SU-DHL-6 (cell line): ENCODE measurements around the gene OR2AG1.

Experiments
- H2AFZ ChIP-seq: fragments of 200-600 bp; sonication (generic); 2 replicates; pipeline ENCODE4 v1.6.1; 2014; ENCODE audit warnings: low read depth, mild to moderate bottlenecking, moderate library complexity, mixed read lengths, antibody characterized with exemption, low read length; ENCODE audit not compliant: severe bottlenecking
- H3F3A ChIP-seq: fragments of 200-600 bp; shearing (Covaris generic); 2 replicates; pipeline ENCODE4 v1.6.0; 2016; ENCODE audit warnings: antibody characterized with exemption, mild to moderate bottlenecking; ENCODE audit not compliant: insufficient read depth
- H3K27ac ChIP-seq: fragments of 200-600 bp; sonication (generic); 2 replicates; pipeline ENCODE4 v1.5.1; 2016; ENCODE audit warnings: low read depth, mild to moderate bottlenecking, low read length, moderate library complexity, mixed read lengths
- H3K27me3 ChIP-seq: fragments of 200-600 bp; sonication (generic), shearing (Covaris generic); 2 replicates; pipeline ENCODE4 v1.6.0; 2014; ENCODE audit warnings: mild to moderate bottlenecking, low read length
- H3K36me3 ChIP-seq: fragments of 200-600 bp; sonication (generic); 2 replicates; pipeline ENCODE4 v1.6.1; 2014; ENCODE audit warnings: mild to moderate bottlenecking, low read length, mixed read lengths
- H3K4me2 ChIP-seq: fragments of 300-600, 200-600 bp; shearing (Covaris generic), sonication (generic); 2 replicates; pipeline ENCODE4 v1.6.0; 2014; ENCODE audit warnings: low read length, low read depth, mild to moderate bottlenecking; ENCODE audit not compliant: poor library complexity, severe bottlenecking
- H3K4me3 ChIP-seq: fragments of 200-600 bp; sonication (generic); 2 replicates; pipeline ENCODE4 v1.5.1; 2014; ENCODE audit warnings: antibody characterized with exemption, low read length, mild to moderate bottlenecking, mixed read lengths; ENCODE audit not compliant: insufficient read depth, poor library complexity, severe bottlenecking
- H3K79me2 ChIP-seq: fragments of 200-600 bp; sonication (generic); 2 replicates; pipeline ENCODE4 v1.6.1; 2014; ENCODE audit warnings: mild to moderate bottlenecking, low read length, moderate library complexity; ENCODE audit not compliant: insufficient read depth
- H3K9ac ChIP-seq: fragments of 200-600 bp; sonication (generic); 2 replicates; pipeline ENCODE4 v1.7.0; 2014; ENCODE audit warnings: mild to moderate bottlenecking, low read length
- H3K9me2 ChIP-seq: fragments of 200-600 bp; sonication (generic); replicated peaks from 2 replicates; pipeline ENCODE4 v1.6.1; 2014; ENCODE audit warnings: low read length; ENCODE audit not compliant: insufficient read depth
- H3K9me3 ChIP-seq: fragments of 200-600 bp; sonication (generic); 2 replicates; pipeline ENCODE4 v1.6.1; 2014; ENCODE audit warnings: low read length, mixed read lengths; ENCODE audit not compliant: insufficient read depth
- H4K20me1 ChIP-seq: fragments of 200-600 bp; sonication (generic); 2 replicates; pipeline ENCODE4 v1.6.1; 2014; ENCODE audit warnings: low read depth, mild to moderate bottlenecking, antibody characterized with exemption, low read length, moderate library complexity, mixed read lengths
- EZH2phosphoT487 ChIP-seq: fragments of 200-600 bp; sonication (generic), shearing (Covaris generic); conservative IDR thresholded peaks from 2 replicates; pipeline ENCODE4 v1.6.1; 2018; ENCODE audit warnings: mild to moderate bottlenecking, antibody characterized with exemption, low read length, moderate library complexity, mixed read lengths
- TF ChIP-seq, protein P1 (sequence below): fragments of 200-600 bp; sonication (generic); IDR thresholded peaks from one replicate; pipeline ENCODE4 v1.5.1; 2017; ENCODE audit warnings: antibody characterized with exemption, mild to moderate bottlenecking, low read length, moderate library complexity; ENCODE audit not compliant: insufficient read depth, poor library complexity, severe bottlenecking

OR2AG1 gene

DNA sequence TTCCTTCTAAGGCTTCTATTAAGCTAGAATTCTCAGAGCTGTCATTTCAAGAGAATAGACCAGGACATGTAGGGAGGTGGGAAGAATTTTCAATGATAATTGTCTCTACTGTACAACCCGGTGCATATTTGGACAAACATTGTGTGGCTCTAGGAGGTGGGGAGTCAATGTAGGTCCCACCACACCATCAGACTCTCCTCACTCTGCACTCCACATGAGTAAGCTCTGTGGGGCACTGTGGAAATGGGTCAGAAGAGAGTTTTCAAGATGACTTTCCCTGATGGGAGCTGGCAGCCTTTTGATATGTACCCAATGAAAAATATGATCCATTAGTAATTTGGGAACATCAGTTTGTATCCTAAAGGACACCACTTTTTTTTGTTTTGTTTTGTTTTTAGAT, 44.2 kb upstream of the OR2AG1 start:
- H3K79me2 ChIP-seq: no peaks in the 10 kb centered on the region
- TF ChIP-seq, protein P1, sequence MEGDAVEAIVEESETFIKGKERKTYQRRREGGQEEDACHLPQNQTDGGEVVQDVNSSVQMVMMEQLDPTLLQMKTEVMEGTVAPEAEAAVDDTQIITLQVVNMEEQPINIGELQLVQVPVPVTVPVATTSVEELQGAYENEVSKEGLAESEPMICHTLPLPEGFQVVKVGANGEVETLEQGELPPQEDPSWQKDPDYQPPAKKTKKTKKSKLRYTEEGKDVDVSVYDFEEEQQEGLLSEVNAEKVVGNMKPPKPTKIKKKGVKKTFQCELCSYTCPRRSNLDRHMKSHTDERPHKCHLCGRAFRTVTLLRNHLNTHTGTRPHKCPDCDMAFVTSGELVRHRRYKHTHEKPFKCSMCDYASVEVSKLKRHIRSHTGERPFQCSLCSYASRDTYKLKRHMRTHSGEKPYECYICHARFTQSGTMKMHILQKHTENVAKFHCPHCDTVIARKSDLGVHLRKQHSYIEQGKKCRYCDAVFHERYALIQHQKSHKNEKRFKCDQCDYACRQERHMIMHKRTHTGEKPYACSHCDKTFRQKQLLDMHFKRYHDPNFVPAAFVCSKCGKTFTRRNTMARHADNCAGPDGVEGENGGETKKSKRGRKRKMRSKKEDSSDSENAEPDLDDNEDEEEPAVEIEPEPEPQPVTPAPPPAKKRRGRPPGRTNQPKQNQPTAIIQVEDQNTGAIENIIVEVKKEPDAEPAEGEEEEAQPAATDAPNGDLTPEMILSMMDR: no peak
- TF ChIP-seq EZH2phosphoT487: no peak

DNA sequence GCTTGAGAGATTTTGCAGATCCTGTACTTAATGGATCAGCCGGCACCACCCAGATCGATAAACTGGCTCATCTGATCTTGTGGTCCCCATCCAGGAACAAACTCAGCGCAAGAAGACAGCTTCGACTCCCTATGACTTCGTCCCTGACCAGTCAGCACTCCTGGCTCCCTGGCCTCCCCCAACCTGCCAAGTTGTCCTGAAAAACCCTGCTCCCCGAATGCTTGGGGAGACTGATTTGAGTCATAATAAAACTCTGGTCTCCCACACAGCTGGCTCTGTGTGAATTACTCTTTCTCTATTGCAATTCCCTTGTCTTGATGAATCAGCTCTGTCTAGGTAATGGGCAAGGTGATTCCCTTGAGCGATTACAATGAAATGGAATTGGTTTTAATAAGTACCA, 40.6 kb upstream of the OR2AG1 start:
- Histone ChIP-seq H3K27ac (no peak overlapping the region), H2AFZ (no peak overlapping the region), H3K79me2 (no peaks in the 10 kb centered on the region), H3F3A (no peaks in the 10 kb centered on the region), H3K36me3 (no peaks in the 10 kb centered on the region), H3K9me2 (no peaks in the 10 kb centered on the region), H3K9me3 (no peaks in the 10 kb centered on the region), H3K9ac (no peak overlapping the region), H3K4me3 (no peak overlapping the region), H3K27me3 (no peaks in the 10 kb centered on the region), H3K4me2 (no peak overlapping the region), H4K20me1 (no peaks in the 10 kb centered on the region)
- TF ChIP-seq EZH2phosphoT487: no peak
- TF ChIP-seq, protein P1: no peak

More for the DNA sequence above, 44.2 kb upstream of the OR2AG1 start:
- Histone ChIP-seq H3F3A (no peaks in the 10 kb centered on the region), H3K27me3 (0 out of 2 replicates have a peak, but pooled peaks cover 3% of the 10 kb centered on the region), H3K9me2 (no peaks in the 10 kb centered on the region), H2AFZ (no peak overlapping the region), H3K9ac (no peak overlapping the region), H3K27ac (no peak overlapping the region), H3K4me3 (no peak overlapping the region), H3K4me2 (no peak overlapping the region), H4K20me1 (no peaks in the 10 kb centered on the region), H3K9me3 (no peaks in the 10 kb centered on the region), H3K36me3 (no peaks in the 10 kb centered on the region)

DNA sequence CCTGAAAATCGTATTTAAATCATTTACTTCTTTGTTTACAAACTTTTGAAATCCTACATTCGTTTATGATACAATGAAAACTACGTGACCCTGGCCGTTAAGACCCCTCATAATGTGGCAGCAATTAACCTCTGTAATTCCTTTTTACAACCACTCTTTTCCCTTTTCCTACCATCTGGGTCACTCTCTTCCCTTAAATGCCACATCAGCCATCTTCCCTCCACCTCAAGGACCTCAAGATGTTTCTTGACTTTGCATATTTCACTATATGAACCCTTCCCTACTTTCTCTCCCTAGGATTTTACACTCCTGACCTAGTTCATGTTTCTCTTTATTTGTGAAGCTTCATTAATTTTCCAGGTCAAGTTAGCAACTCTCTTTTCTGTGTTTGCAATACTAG, 37.8 kb upstream of the OR2AG1 start:
- no peaks in the 10 kb centered on the region for H3K9me2 ChIP-seq
- no peak overlapping the region for H3K9ac ChIP-seq
- H3K79me2 ChIP-seq: no peaks in the 10 kb centered on the region
- H2AFZ ChIP-seq: no peak overlapping the region
- H3K4me2 ChIP-seq: no peak overlapping the region
- no peak overlapping the region for H3K4me3 ChIP-seq
- TF ChIP-seq EZH2phosphoT487: no peak
- TF ChIP-seq, protein P1: no peak
- H3K9me3 ChIP-seq: no peaks in the 10 kb centered on the region
- no peaks in the 10 kb centered on the region for H3K27me3 ChIP-seq
- no peaks in the 10 kb centered on the region for H3F3A ChIP-seq
- H3K36me3 ChIP-seq: no peaks in the 10 kb centered on the region
- H3K27ac ChIP-seq: no peak overlapping the region
- H4K20me1 ChIP-seq: no peaks in the 10 kb centered on the region
